CD4-positive, alpha-beta T cell treated with Interleukin-21 for 1 hour (primary cell): ENCODE data around the gene TBXAS1.
"Not testable (repeated sequence)": the region's sequence is repeated elsewhere in the genome, so short reads cannot be mapped to it uniquely, and the experiment has no call there.

Source experiments
- DNase-seq: peaks from one replicate; pipeline ENCODE4 v3.0.0-alpha.2; 2020

The TBXAS1 gene

DNA sequence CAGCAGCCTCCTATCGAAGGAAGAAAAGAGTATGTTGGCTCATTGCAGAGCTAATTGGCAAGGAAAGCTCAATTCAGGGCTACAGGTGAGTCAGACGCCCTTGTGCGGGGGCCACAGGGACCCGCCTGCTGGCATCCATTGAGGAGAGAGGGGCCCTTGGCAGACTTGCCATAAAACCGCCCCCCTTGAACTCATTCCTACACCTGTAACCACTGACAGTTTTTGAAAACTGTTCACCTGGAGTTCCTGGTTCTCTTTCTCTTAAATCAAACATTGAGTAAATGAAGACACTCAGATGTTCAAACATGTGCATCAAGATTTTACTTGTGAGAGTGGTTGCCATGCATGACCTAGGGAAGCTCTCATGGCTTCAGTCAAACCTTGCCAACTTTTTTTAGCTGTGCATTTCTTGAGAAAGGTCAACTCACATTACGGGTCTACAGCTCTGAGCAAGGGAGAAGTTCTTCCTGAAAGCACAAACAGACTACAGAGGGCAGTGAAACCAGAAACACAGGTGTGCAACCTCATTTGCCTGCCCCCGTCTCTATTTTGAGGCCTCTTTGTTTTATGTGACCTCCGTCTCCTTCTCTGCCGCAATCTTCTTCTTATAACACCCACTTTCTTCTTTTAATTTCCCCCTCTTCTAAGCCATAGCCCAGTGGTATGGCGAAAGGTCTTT, 87.8 kb downstream of the TBXAS1 start:
- DNase-seq, result no peak

- DNase-seq, result no peak
Measured at GRCh38 chr7:139917851-139918250, 88.8 kb downstream of the TBXAS1 start.

DNA sequence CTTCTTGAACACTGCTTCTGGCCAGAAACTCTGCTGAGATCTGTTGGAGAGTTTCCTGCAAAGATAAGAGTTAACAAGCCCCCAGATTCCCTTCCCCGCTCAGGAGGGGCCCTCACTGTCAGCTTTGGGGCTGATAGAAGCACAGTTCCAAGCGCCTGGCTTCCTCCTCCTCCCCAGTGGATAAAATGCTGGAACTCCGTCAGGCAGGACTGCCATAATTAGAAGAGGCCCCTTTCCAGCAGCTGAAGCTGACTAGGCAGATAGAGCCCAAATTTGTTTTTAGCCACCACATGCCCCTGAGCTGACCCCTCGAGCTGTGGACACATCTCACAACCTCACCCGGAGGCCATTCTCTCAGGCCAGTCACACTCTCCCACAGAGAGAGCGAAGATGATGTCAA, 89.4 kb downstream of the TBXAS1 start:
- no peak for DNase-seq

DNA sequence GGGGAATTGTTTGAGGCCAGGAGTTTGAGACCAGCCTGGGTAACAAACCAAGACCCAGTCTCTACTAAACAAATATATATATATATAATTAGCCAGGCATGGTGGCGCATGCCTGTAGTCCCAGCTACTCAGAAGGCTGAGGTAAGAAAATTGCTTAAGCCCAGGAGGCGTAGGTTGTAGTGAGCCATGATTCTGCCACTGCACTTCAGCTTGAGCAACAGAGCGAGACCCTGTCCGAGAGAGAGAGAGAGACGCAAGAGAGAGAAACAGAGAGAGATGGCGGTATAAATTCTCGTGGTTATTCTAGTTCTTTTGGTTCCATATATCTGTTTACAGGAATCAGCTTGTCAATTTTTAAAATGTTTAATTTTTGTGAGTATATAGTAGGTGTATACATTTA, 94.0 kb downstream of the TBXAS1 start:
- no peak for DNase-seq

GRCh38 chr7:139924461-139924860, 95.4 kb downstream of the TBXAS1 start:
- no peak for DNase-seq

DNA sequence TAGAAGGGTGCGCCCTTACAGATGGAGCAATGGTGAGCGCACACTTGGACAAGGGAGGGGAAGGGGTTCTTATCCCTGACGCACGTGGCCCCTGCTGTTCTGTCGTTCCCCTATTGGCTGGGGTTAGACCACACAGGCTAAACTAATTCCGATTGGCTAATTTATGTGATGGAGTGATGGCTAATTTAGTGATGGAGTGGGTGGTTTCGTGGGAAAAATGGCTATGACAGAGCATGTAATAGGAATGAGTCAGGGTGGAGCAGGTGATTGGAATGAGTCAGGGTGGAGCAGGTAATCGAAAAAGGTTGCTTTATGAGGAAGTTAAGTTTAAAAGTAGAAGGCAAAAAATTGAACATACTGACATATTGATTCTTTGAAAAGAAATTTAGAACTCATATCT, 100.2 kb downstream of the TBXAS1 start:
- not testable (repeated sequence) for DNase-seq

GRCh38 chr7:139930286-139930965, 101.4 kb downstream of the TBXAS1 start:
- DNase-seq, result no peak

GRCh38 chr7:139931190-139931934, 102.3 kb downstream of the TBXAS1 start:
- no peak for DNase-seq

DNA sequence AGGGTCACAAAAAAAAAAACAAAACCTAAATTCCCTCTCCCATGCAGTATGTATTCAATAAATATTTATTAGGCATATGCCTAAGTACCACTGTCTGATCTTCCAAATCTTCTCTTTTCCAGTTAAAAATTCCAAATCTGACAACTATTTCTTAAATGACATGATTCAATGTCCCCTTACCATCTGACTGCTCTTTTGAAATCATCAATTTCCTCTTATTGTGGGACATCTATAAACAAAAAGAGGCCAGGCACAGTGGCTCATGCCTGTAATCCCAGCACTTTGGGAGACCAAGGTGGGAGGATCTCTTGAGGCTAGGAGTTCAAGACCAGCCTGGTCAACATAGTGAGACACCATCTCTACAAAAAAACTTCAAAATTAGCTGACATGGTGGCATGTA, 103.5 kb downstream of the TBXAS1 start:
- no peak for DNase-seq

- DNase-seq, result no peak
Measured at GRCh38 chr7:139936760-139937310, 107.8 kb downstream of the TBXAS1 start.

- no peak for DNase-seq
Measured at GRCh38 chr7:139937715-139938114, 108.7 kb downstream of the TBXAS1 start.

DNA sequence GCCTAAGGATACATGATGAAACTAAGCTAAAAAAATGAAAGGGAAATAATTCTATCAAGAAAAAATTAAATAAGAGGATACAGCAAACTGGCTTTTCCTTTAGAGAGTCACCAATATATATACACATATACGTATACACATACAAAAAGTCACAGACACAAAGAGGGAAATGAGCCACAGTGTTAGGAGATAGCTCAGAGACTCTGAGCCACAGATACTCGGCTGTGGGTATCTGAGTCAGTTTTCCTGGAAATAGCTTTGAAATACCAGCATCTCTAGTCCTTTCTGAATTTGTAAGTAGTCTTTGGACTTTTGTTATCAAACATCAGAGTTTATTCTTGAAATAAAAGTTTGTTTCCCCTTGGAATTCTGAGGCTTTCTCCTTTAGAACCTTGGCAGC, 111.8 kb downstream of the TBXAS1 start:
- DNase-seq, result no peak

DNA sequence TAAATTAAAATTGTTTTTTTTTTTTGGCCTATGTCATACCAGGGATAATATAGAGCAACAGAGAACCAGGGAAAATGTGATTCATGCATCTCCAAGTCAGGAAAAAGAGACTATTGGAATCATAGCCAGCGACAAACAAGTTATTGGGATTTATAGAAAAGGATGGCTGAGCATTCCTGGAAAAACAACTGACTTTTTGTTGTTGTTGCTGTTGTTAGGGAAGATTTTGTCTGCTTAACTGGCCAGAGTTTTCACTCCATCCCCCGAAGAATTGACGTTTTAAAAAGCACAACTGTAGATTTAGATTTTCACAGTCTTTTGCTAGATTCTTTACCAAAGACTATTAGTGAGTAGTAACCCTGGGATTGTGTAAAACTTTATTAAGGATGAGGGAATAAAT, 112.4 kb downstream of the TBXAS1 start:
- no peak for DNase-seq

DNA sequence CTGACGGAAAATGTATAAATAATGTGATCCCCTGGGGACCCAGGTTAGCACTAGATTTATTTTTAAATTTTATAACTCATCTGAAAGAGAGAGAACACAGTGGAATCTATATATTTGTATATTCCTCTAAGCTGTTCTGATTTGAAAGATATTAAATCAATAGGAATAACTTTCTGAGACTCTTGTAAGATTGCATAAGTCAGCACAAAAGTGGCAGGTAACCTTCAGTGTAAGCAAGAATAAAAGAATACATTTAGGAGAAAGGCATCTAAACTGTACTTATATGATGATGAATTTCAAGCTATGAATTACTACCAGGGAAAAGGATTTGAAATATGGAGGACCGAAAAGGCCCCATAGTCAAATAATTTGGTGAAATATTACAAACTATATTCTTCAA, 112.8 kb downstream of the TBXAS1 start:
- DNase-seq, result no peak

GRCh38 chr7:139942636-139943035, 113.6 kb downstream of the TBXAS1 start:
- DNase-seq, result no peak

GRCh38 chr7:139943401-139943800, 114.3 kb downstream of the TBXAS1 start:
- DNase-seq, result no peak

- no peak for DNase-seq
Measured at GRCh38 chr7:139944248-139944647, 115.2 kb downstream of the TBXAS1 start.

GRCh38 chr7:139946533-139946932, 117.5 kb downstream of the TBXAS1 start:
- no peak for DNase-seq

DNA sequence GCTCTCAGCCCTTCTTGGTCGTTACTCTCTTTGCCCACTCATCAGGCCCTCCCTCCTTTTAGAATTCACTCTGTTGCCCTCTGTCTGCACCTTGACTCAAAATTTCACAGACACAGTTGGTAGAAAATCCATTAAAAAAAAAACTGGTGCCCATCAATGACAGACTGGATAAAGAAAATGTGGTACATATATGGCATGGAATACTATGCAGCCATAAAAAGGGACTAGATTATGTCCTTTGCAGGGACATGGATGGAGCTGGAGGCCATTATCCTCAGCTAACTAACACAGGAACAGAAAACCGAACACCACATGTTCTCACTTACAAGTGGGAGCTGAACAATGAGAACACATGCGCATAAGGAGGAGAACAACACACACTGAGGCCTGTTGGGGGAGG, 118.0 kb downstream of the TBXAS1 start:
- DNase-seq, result no peak

DNA sequence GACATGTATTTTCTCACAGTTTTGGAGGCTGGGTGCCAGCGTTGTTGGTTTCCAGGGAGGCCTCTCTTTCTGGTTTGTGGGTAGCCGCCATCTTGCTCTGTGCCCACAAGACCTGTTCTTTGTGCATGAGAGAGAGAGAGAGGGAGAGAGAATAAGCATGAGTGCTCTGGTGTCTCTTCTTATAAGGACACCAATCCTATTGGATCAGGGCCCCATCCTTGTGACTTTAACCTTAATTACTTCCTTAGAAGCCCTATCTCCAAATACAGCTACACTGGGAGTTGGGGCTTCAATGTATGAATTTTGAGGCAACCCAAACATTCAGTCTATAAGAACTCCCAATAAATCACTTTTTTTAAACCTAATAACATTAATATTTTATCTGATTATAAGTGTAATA, 119.1 kb downstream of the TBXAS1 start:
- DNase-seq, result no peak

DNA sequence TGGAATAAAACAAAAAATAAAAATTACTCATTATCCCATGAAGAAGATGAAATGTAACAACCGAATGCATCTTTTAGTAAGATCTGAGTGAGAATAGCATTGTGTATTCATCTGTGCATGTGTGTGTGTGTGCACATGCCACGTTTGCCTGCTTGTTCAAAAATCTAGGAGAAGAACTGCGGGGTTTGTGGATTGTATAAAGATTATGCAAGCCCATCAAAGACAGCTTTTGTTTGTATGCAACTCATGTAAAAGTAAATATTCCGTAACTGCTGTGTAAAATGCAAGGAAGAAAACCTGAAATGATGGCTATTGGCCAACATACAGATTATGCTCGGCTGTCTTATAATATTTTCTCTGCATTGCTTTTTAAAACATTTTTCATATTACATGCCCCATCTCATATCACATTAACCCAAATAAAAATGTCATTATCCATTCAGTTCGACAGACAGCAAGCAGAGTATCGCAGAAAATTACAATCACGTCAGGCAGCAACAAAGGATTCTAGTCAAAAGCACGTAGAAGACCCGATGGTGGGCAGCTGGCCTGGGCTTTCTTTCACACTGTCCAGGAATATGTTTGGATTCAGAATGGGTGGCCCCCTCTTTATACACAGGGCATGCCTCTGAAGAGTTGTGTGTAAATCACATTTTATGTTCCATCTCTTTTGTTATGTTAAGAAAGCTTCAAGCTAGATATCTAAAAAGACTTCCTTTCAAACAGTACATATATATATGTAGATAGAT, 119.7 kb downstream of the TBXAS1 start:
- DNase-seq, result no peak

- no peak for DNase-seq
Measured at GRCh38 chr7:139949629-139950028, 120.6 kb downstream of the TBXAS1 start.

DNA sequence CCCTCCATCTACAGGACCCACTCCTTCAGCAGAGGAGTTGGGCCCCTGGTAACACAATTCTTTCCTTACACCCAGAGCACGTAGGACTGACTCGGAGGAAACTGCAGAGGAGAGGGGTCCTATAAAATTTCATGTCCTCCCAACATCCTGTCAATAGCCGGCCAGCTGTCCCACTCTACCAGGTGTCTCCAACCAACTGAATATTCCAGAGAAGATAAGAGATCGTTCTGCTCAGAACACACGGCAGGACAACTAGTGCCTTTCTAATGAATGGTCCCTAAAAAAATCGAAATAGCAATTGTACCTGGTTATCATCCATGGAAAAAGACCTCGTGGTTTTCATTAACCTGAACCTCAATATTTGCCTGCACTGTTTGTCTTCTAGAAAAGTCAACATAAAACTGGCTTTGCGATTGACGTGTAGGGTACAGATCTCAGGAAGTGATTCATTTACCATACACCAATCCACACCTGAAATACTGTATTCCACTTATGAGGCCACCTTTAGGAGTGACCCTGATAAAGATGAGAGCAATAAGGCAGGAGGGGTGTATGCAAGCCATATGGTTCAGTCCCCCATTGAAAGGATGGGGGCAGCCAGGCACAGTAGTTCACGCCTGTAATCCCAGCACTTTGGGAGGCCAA, 121.9 kb downstream of the TBXAS1 start:
- DNase-seq, result no peak
